Right lobe of liver (tissue), 6 donors: ENCODE measurements around the gene LUZP2. TPM values are rescaled to one million over a fixed set of nuclear protein-coding genes. Genes with fewer than 3 reads are reported as not detected.

Experiments used
- ATAC-seq, 4 donors: fragments of 200-7000 bp; cut with Tn5 transposase; one replicate each; pipeline ENCODE4 v1.9.1; 2020; ENCODE audit warnings: mild to moderate bottlenecking in 4 of 4, moderate library complexity in 4 of 4
- DNase-seq, 3 donors: peaks; one replicate each; pipeline ENCODE4 v3.0.0-alpha.2; 2020
- H3K27ac ChIP-seq, 3 donors: fragments of 200-600 bp; one replicate each; pipeline ENCODE4 v1.8.0; 2022
- H3K27me3 ChIP-seq, 2 donors: fragments of 200-600 bp; one replicate each; pipeline ENCODE4 v1.8.0; 2022
- H3K36me3 ChIP-seq, 4 donors: fragments of 200-600 bp; sonication (generic) in 1 of 4; one replicate each; pipeline versions ENCODE4 v1.5.1 to v1.8.0; 2017 to 2022; ENCODE audit warnings: control low read depth in 1 of 4
- H3K4me1 ChIP-seq, 4 donors: fragments of 200-600 bp; sonication (generic) in 1 of 4; one replicate each; pipeline versions ENCODE4 v1.5.1 to v1.8.0; 2017 to 2022; ENCODE audit warnings: control low read depth in 1 of 4
- H3K4me3 ChIP-seq, 3 donors: fragments of 200-600 bp; one replicate each; pipeline ENCODE4 v1.8.0; 2022
- H3K9me3 ChIP-seq, 4 donors: fragments of 200-600 bp; sonication (generic) in 1 of 4; one replicate each; pipeline versions ENCODE4 v1.5.1 to v1.8.0; 2017 to 2022; ENCODE audit warnings: control low read depth in 1 of 4
- POLR2A ChIP-seq: fragments of 450-650 bp; IDR thresholded peaks from one replicate; pipeline ENCODE4 v1.6.1; 2017; ENCODE audit warnings: antibody characterized with exemption, mild to moderate bottlenecking
- WGBS: methylation state at CpG from one replicate; pipeline ENCODE4 v1.1.6; 2018; ENCODE audit warnings: low coverage, low lambda C conversion rate; ENCODE audit not compliant: insufficient coverage; ENCODE audit errors: missing lambda C conversion rate; 5-methylcytosine and 5-hydroxymethylcytosine counted together
- intact Hi-C, 2 donors: fragments of 100-400 bp; cut with DNase I; formaldehyde crosslinking; loops; one replicate each; pipeline versions ENCODE4 v1.11.2 to v1.14.1; 2022
- total RNA-seq, 6 experiments: library from RNA; depleted of rRNA in 2 of 6; stranded (reverse); fragments of >200 nt in 2 of 6; fragmentation: NEBNext Ultra II Directional in 3 of 6; extraction: Animal tissue kit (Norgen Biotek cat#: 25700) in 3 of 6; gene quantifications; one replicate each; pipeline versions ENCODE4 v1.1.0 to v1.2.4, GENCODE V29; 2016 to 2023
- TF ChIP-seq, protein P1 (sequence below), 4 donors: fragments of 200-600 bp in 3 of 4; fragments of 450-650 bp in 1 of 4; IDR thresholded peaks; one replicate each; pipeline versions ENCODE4 v1.5.1 to v1.8.0; 2016 to 2022; ENCODE audit warnings: antibody characterized with exemption in 4 of 4, mild to moderate bottlenecking in 2 of 4
- donor health status: DM: no; HTN: yes; CAD: no.
- donor health status: DM: no; HTN: no; CAD: no.
- donor health status: DM: no; HTN: no; CAD: no.
- donor health status: DM: no; HTN: yes; CAD: no.
- donor health status: DM: no; HTN: yes; CAD: no.

The LUZP2 gene
- total RNA-seq, 6 experiments from 2014 or later: not detected

DNA sequence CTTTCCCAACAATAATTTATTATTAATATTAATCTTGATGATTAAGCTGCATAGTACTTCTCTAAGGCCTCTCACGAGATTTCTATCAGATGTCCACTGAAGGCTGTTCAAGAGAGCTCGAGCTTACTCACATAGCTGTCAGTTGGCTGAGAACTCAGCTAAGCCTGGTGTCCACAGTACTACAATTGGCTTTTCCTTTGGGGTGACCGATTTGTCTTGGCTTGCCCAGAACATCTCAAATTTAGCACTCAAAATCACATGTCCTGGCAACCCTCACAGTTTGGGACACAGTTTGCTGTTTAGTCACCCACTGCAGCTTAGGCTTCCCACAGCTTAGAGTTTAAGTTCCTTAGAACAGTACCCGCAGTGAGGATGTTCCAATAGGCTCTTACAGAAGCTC lies 96.5 kb downstream of the LUZP2 start:
- TF ChIP-seq POLR2A: no peak
- TF ChIP-seq, protein P1, sequence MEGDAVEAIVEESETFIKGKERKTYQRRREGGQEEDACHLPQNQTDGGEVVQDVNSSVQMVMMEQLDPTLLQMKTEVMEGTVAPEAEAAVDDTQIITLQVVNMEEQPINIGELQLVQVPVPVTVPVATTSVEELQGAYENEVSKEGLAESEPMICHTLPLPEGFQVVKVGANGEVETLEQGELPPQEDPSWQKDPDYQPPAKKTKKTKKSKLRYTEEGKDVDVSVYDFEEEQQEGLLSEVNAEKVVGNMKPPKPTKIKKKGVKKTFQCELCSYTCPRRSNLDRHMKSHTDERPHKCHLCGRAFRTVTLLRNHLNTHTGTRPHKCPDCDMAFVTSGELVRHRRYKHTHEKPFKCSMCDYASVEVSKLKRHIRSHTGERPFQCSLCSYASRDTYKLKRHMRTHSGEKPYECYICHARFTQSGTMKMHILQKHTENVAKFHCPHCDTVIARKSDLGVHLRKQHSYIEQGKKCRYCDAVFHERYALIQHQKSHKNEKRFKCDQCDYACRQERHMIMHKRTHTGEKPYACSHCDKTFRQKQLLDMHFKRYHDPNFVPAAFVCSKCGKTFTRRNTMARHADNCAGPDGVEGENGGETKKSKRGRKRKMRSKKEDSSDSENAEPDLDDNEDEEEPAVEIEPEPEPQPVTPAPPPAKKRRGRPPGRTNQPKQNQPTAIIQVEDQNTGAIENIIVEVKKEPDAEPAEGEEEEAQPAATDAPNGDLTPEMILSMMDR (IDR thresholded peaks at IDR 0.05): no peak
- ATAC-seq (no peak), DNase-seq (no peak)
- Histone ChIP-seq H3K9me3 (no peaks in the 10 kb centered on the region), H3K4me3 (no peak overlapping the region), H3K4me1 (no peaks in the 10 kb centered on the region), H3K27ac (no peak overlapping the region), H3K27me3 (no peaks in the 10 kb centered on the region), H3K36me3 (no peaks in the 10 kb centered on the region)
- 70% methylated on average over 4 of the region's 4 CpGs for WGBS
- intact Hi-C loops: no loop called here

GRCh38 chr11:24594401-24594800 lies 97.5 kb downstream of the LUZP2 start:
- 71% methylated on average over 3 of the region's 3 CpGs for WGBS
- DNase-seq: no peak
- Histone ChIP-seq H3K4me3 (no peak overlapping the region), H3K4me1 (no peaks in the 10 kb centered on the region), H3K9me3 (no peaks in the 10 kb centered on the region), H3K36me3 (no peaks in the 10 kb centered on the region), H3K27ac (no peak overlapping the region), H3K27me3 (no peaks in the 10 kb centered on the region)
- intact Hi-C loops: no loop called here
- no peak for TF ChIP-seq POLR2A
- TF ChIP-seq, protein P1 (IDR thresholded peaks at IDR 0.05): no peak
- no peak for ATAC-seq

GRCh38 chr11:24598641-24599040 lies 101.8 kb downstream of the LUZP2 start:
- 25% methylated on average over 2 of the region's 2 CpGs for WGBS
- H3K9me3 ChIP-seq: no peaks in the 10 kb centered on the region
- no peaks in the 10 kb centered on the region for H3K27me3 ChIP-seq
- intact Hi-C loops: no loop called here
- no peak overlapping the region for H3K27ac ChIP-seq
- no peaks in the 10 kb centered on the region for H3K4me1 ChIP-seq
- DNase-seq: no peak
- no peak for TF ChIP-seq POLR2A
- TF ChIP-seq, protein P1 (IDR thresholded peaks at IDR 0.05): no peak
- ATAC-seq: peak in 1 of 4 donors; percentile 19
- no peak overlapping the region for H3K4me3 ChIP-seq
- no peaks in the 10 kb centered on the region for H3K36me3 ChIP-seq

DNA sequence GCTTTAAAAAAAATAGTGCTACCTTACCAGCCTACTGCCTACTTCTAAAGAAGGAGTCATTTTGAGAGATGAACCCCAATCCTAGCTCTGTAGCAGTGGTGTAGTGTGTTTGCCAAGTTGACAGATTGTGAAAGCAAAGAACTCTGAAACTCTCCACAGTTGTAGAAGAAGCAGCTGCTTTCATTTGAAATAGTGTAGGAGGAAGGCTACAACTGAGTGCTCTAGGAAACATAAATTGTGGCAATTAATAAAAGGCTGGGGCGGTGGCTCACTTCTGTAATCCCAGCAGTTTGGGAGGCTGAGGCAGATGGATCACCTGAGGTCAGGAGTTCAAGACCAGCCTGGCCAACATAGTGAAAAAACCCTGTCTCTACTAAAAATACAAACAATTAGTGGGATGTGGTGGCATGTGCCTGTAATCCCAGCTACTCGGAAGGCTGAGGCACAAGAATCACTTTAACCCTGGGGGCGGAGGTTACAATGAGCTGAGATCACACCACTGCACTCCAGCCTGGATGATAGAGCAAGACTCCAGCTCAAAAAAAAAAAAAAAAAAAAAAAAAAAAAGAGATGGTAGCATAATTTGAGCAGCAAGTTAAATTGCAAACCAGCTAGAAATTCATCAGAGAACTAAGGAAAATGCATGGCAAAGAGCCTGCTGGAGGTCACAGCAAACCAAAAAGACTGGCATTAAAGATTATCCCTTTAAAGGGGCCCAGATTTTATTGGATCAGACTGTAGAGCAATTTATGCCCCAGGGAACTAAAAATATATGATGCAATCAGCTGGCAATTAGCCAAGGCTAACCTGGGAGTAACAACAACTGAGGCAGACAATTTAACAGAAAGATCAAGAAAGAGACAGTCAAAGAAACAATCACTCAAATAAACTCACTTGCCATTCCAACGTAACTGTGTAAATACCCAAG lies 112.6 kb downstream of the LUZP2 start:
- intact Hi-C loops: no loop called here
- WGBS: 45% methylated on average over 4 of the region's 4 CpGs
- H3K4me3 ChIP-seq: no peak overlapping the region
- TF ChIP-seq, protein P1 (IDR thresholded peaks at IDR 0.05): no peak
- no peak for TF ChIP-seq POLR2A
- ATAC-seq (no peak), DNase-seq (no peak)
- no peaks in the 10 kb centered on the region for H3K4me1 ChIP-seq
- no peaks in the 10 kb centered on the region for H3K27me3 ChIP-seq
- H3K36me3 ChIP-seq: no peaks in the 10 kb centered on the region
- no peak overlapping the region for H3K27ac ChIP-seq
- H3K9me3 ChIP-seq: no peaks in the 10 kb centered on the region
